Measurements from ENCODE around the gene UBE2QL1.

DNA sequence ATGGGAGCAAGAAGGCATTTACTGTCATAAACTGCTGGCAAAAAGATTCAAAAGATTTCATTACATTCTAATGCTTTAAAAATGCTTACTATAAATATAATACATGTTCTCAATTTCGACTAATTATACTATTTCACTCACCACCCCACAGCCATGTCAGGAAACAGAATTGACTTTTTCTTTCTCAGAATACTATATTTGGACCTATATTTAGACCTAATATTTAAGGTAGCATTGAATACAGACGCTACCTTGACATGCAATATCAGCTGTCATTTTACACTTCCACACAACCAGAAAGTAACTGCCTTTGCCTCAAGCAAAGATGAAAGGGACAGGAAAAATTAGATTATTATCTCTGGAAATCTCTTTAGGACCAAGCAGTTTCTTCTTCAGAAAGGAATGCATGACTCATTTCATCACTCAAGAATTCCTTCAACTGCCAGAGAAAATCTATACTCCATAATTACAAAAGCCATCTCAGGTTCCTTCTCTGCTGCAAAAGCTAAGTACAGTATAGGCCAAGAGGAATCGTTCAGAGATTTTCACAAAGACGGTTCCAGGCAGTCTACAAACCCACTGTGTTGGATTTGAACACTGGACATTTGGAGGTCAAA lies 11.8 kb upstream of the UBE2QL1 start:
- no peak for TF ChIP-seq CTCF (IDR thresholded peaks at IDR 0.05)
- no peak for TF ChIP-seq POLR2A (IDR thresholded peaks at IDR 0.05)
- no peak for TF ChIP-seq POLR2AphosphoS5 (IDR thresholded peaks at IDR 0.05)
